HG03432 (cell line): Measurements from ENCODE around the gene FTO.

Experiments
- ATAC-seq: cut with Tn5 transposase; IDR thresholded peaks from one replicate; pipeline ENCODE4 v1.9.1; 2021; ENCODE audit warnings: mild to moderate bottlenecking, moderate library complexity; ENCODE audit not compliant: unreplicated experiment

Gene FTO

GRCh38 chr16:54040480-54040879 is 336.5 kb downstream of the FTO start:
- no peak for ATAC-seq

- ATAC-seq = no peak
Observed at GRCh38 chr16:54040975-54041374, 337.0 kb downstream of the FTO start.

DNA sequence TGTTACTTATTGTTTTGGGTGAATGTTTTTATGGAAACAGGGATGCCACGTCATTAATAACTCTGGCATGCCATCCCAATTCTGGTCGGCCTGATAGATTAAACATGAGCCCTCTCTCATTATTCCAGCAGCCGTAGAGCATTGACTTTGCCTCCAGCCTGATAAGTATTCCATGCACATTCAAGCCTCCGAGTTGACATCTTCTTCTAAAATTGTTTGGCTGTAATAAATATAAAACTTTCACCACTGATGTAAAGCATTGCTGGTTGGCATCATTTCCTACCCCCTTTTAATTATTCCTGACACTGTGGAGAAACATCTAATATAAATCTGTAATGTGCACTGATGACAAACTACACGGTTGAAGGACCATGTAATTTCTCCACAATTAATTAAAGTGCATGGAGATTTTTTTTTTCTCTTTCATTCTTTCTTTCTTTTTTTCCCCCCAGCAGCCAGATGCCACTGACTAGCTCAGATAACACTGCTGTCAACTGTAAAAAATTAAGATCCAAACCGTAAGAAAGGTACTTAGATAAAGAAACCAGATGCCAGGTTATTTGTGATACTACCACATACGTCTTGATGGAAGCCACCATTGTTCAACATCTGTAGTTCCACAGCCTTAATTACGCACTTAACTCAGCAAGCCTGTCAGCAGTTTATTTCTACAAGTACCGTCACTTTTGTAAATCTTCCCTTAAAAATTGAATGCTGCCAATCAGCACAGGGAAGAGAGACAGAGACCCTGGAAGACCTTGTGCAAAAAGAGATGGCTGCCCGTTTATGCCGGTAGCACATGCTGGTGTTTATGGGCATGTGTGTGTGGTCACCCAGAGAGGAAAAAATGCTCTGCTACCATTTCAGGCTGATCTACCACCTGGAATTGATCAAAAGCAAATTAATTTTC is 344.9 kb downstream of the FTO start:
- no peak for ATAC-seq

GRCh38 chr16:54049591-54050458 is 345.9 kb downstream of the FTO start:
- no peak for ATAC-seq

DNA sequence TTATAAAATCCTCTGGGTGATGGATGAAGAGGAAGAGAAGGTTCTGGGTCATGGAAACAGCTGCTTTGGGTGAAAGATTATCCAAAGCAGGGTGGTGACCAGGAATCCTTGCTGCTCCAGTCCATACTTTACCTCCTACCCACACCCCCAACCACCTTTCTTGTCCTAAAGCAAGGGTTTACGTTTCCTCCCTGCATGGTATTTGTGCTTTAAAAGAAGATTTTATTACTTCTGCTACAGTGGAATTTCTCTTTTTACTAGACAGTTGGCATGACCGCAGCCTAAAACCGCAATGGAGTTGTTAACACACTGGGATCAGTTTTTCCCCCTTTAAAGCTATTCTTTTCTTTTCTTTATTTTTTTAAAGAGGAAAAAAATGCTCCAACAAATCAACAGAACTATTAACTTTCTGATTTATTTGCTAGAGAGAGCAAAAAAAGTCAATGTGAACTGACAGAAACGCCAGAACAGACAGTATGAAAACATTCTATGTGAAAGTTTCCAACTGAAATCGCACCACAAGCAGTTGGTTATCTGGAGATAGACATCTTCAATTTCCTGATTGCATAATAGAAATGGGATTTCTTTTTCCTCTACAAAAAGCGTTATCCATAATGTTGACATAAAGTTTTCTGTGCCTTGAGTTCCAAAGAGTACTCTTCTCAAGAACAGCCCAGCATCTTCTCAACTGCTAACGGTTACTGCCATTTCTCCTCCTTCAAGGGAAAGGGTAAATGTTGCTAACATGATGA is 346.7 kb downstream of the FTO start:
- no peak for ATAC-seq

GRCh38 chr16:54051821-54052220 is 347.9 kb downstream of the FTO start:
- no peak for ATAC-seq

- ATAC-seq = no peak
Observed at GRCh38 chr16:54052271-54052670, 348.3 kb downstream of the FTO start.

DNA sequence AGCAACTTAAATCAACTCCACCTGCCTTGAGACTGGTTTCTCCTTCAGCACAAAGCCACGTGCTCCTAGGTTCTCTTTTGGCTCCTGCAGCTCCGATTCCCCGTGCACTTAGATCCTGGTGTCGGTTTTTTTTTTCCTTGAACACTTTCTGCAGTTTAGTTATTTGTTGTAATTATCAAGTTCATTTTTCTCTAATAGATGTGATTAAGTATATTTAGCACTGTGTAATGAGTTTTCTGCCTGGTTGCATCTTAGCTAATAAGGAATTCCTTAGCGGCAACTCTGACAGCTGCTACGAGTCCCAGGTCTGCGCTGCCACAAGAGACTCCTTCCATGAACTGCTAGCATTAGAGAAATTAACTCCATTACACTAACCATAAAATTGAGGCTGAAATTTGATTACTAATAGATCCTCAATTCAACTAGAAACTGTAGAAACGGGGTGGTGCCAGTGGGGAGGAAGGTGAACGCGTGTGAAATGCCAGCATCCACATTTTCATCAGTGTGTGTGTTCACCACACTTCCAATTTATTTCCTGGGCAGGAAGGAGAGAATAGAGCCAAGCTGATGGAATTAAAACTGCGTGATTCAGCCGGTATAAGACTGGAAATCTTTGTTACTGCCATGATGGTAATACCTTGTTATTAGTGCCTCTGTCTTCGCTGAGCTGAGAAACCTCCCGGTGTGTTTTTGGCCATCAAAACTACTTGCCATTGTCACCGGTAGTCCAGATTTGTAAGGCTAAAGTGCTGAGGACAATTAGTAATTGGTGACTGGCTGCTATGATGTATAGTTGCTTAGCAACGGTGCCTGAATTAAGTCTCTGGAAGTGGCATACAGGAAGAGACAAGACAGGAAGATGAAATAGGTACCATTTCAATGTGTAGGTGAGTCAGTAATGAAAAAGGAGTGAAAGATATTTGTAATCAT is 350.2 kb downstream of the FTO start:
- ATAC-seq = no peak

- no peak for ATAC-seq
Observed at GRCh38 chr16:54055191-54055590, 351.2 kb downstream of the FTO start.

GRCh38 chr16:54055864-54056263 is 351.9 kb downstream of the FTO start:
- ATAC-seq = no peak

GRCh38 chr16:54056921-54057320 is 353.0 kb downstream of the FTO start:
- no peak for ATAC-seq

- no peak for ATAC-seq
Observed at GRCh38 chr16:54059319-54059718, 355.4 kb downstream of the FTO start.

- no peak for ATAC-seq
Observed at GRCh38 chr16:54060599-54061421, 356.9 kb downstream of the FTO start.

- no peak for ATAC-seq
Observed at GRCh38 chr16:54061454-54061853, 357.5 kb downstream of the FTO start.

- ATAC-seq = no peak
Observed at GRCh38 chr16:54062361-54063278, 358.7 kb downstream of the FTO start.

DNA sequence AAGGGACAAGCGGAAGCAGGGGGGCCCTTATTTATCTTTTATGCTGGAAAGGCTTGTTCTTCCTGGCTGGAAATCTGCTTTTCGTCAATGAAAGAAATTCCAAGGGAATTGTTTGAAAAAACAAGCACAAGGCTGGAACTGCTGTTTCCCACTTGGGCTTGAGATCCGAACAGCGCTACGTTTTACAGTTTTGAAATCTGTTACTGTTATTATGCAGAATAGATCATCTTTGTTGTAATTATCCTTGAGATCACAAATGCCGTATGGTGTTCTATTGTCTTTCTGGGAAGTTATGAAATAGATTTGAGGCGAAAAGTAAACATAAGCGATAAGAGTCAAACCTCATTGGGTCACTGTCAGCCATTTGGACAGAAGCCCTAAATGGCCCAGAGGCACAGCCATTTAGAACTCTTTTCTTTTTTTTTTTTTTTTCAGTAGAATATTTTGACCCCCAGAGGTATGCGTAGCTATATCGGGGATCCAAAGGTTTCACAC is 359.4 kb downstream of the FTO start:
- ATAC-seq = no peak

DNA sequence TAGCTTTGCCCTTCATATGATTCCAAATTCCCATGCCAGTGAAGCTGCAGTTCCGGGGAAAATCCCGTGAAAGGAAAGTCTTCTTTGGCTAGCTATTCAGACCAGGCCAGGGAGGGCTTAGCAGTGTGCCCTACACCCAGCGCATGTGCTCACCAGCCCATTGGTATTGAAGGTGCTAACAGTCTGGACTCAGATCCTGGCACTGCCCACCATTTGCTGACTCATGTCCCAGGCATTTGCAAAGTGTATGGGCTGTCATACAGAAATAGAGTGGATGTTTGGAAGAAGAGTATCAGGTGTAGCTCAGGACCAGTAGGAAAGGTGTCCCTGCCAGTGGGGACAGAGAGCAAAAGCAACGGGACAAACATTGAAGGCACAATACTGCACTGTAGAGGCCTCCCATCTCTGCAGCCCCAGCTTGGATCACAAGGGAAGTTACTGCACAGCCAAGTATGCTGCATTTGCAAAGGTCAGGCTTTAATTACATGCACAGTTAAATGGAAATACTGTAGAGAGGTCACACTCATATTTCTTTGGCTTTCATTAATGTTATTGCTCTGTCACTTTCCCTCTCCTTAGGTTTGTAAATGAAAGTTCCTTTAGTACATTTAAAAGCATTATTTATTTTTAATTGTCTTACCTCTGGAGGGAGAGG is 362.6 kb downstream of the FTO start:
- no peak for ATAC-seq
